HepG2 (cell line): ENCODE measurements around the gene LASP1. TPM values are rescaled to one million over a fixed set of nuclear protein-coding genes. Genes with fewer than 3 reads are reported as not detected.

Experiments used
- AGO2 ChIP-seq: fragments of 200-400 bp; formaldehyde crosslinking; optimal IDR thresholded peaks from 2 replicates; pipeline ENCODE3; 2017; ENCODE audit warnings: mild to moderate bottlenecking, low read depth, low read length, moderate library complexity
- CBFB ChIP-seq: sonication (generic); formaldehyde crosslinking; IDR thresholded peaks from 2 replicates; pipeline ENCODE4 v1.4.0; 2020; ENCODE audit warnings: missing genetic modification reagents
- MYNN ChIP-seq: sonication (generic); formaldehyde crosslinking; IDR thresholded peaks from 2 replicates; pipeline ENCODE4 v1.4.0; 2020; ENCODE audit warnings: mild to moderate bottlenecking, low read depth, missing genetic modification reagents
- NRL ChIP-seq: sonication (generic); formaldehyde crosslinking; IDR thresholded peaks from 2 replicates; pipeline ENCODE4 v1.5.0; 2020; ENCODE audit warnings: missing genetic modification reagents, mild to moderate bottlenecking, moderate library complexity, borderline replicate concordance
- POLR2G ChIP-seq: fragments of 200-400 bp; formaldehyde crosslinking; IDR thresholded peaks from 2 replicates; pipeline ENCODE4 v1.6.1; 2018; ENCODE audit warnings: mild to moderate bottlenecking, low read depth, low read length, moderate library complexity
- SMAD9 ChIP-seq: sonication (generic); formaldehyde crosslinking; IDR thresholded peaks from 2 replicates; pipeline ENCODE4 v1.5.1; 2020; ENCODE audit warnings: mild to moderate bottlenecking, missing genetic modification reagents
- TBX3 ChIP-seq: fragments of 450-650 bp; IDR thresholded peaks from 2 replicates; pipeline ENCODE4 v1.6.1; 2017; ENCODE audit warnings: antibody characterized with exemption, mild to moderate bottlenecking, inconsistent platforms, borderline replicate concordance
- THAP7 ChIP-seq: sonication (generic); formaldehyde crosslinking; IDR thresholded peaks from 2 replicates; pipeline ENCODE4 v1.8.1; 2023; ENCODE audit warnings: mild to moderate bottlenecking, missing genetic modification reagents
- ZNF160 ChIP-seq: sonication (generic); formaldehyde crosslinking; IDR thresholded peaks from 2 replicates; pipeline ENCODE4 v1.8.0; 2022; ENCODE audit warnings: mild to moderate bottlenecking, inconsistent platforms, missing genetic modification reagents
- ZNF281 ChIP-seq: sonication (generic); formaldehyde crosslinking; IDR thresholded peaks from 2 replicates; pipeline ENCODE4 v1.4.0; 2020; ENCODE audit warnings: missing genetic modification reagents, borderline replicate concordance
- ZNF296 ChIP-seq: sonication (generic); formaldehyde crosslinking; conservative IDR thresholded peaks from 2 replicates; pipeline ENCODE4 v1.5.0; 2020; ENCODE audit warnings: mild to moderate bottlenecking, missing genetic modification reagents
- ZNF800 ChIP-seq: sonication (generic); formaldehyde crosslinking; IDR thresholded peaks from 2 replicates; pipeline ENCODE4 v1.4.0; 2020; ENCODE audit warnings: missing genetic modification reagents
- polyA plus RNA-seq, 8 experiments: library from polyadenylated mRNA; depleted of rRNA in 3 of 8; stranded (reverse) in 7 of 8; unstranded in 1 of 8; fragments of >200 nt; fragmentation: Illumina TruSeq in 4 of 8; extraction: Trizol in 4 of 8; gene quantifications; 2 replicates each; pipeline versions ENCODE4 v1.2.1 to v1.2.3, GENCODE V29; 2011 to 2016; ENCODE audit warnings: low read depth in 4 of 8, missing spikeins in 1 of 8, mixed read lengths in 1 of 8; ENCODE audit not compliant: insufficient read depth in 1 of 8
- total RNA-seq, 5 experiments: library from RNA; depleted of rRNA; stranded (reverse); fragments of >200 nt; fragmentation: Illumina TruSeq; extraction: Trizol; gene quantifications; 2 replicates each; pipeline ENCODE4 v1.2.3, GENCODE V29; 2016; ENCODE audit warnings: low read depth in 1 of 5

The LASP1 gene
- total and polyA plus RNA-seq, 2 of the 13 experiments (the other 11 are each of a cell fraction or from before 2014, with no cell fraction given) = 70.1 to 97.0 TPM

GRCh38 chr17:38892620-38893019, 22.8 kb downstream of the LASP1 start (continued):
- TF ChIP-seq AGO2 (peak; percentile 68), POLR2G (no peak; the same call in 1 of the 2 replicates), TBX3 (no peak), NRL (CRISPR knock-in tag) (0 out of 2 replicates have a peak, but pooled peaks have one; percentile 5), ZNF281 (no peak), ZNF800 (CRISPR knock-in tag) (no peak), MYNN (CRISPR knock-in tag) (no peak), THAP7 (CRISPR knock-in tag) (no peak), SMAD9 (CRISPR knock-in tag) (no peak), ZNF160 (CRISPR knock-in tag) (no peak), CBFB (CRISPR knock-in tag) (no peak), ZNF296 (CRISPR knock-in tag) (no peak)
